ENCODE results near the gene MBNL2.

Gene MBNL2

DNA sequence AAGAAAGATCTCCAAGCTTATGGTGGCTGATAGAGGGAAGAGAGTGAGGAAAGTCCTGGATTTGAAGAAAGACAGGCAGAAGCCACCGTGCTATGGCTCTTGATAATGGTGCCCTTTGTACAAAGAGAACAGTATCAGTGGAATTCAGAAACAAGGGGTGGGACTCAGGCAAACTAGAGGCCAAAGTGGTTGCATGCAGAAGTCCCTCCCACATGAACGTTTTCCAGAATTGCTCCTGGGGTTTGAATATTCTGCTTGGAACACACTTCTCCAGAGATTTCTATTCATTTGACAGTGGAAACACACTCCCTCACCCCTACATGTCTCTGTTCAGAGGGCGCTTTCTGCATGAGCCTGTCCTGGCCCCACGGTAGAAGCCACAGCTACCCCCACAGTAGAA, 10.1 kb upstream of the MBNL2 start:
- no peak for DNase-seq

- no peak for DNase-seq
Observed at GRCh38 chr13:97212601-97213040, 9.5 kb upstream of the MBNL2 start.

DNA sequence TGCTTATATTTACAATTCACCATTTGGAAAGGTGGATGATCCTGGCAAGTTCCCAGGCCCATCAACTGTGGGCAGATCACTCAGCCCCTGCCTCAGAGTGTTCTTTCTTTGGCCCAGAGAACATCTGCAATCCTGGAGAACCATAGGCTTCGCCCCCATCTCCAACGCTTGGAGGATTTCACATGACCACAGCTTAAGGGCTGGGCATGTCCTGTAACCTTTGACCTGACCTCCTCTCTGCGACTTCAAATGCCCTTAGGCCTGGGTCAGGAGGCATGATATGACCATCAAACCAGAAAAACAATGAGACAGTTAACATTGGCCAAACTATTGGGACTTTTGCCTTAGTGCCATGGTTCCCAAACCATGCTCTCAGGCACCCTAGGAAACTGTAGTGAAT, 7.2 kb upstream of the MBNL2 start:
- no peak for DNase-seq

DNA sequence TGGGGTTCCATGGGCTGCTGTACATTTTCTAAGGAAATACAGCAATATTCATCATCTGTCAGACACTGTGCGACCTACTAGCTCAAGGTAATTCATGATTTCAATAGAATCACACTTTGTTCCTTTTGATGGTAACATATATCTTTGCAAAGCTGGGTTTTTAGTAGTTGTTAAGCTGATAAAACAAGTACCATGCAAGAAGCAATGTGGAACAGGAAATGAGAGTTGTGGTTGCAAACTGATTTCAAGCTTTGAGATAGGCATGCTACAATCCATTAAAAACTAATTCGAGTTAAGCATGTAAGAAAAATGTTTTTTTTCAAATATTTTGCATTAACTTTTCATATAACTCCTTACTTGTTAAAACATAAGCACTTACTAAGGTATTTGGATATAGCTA, 6.8 kb upstream of the MBNL2 start:
- no peak for DNase-seq

- DNase-seq, result no peak
Observed at GRCh38 chr13:97219226-97219625, 2.9 kb upstream of the MBNL2 start.

DNA sequence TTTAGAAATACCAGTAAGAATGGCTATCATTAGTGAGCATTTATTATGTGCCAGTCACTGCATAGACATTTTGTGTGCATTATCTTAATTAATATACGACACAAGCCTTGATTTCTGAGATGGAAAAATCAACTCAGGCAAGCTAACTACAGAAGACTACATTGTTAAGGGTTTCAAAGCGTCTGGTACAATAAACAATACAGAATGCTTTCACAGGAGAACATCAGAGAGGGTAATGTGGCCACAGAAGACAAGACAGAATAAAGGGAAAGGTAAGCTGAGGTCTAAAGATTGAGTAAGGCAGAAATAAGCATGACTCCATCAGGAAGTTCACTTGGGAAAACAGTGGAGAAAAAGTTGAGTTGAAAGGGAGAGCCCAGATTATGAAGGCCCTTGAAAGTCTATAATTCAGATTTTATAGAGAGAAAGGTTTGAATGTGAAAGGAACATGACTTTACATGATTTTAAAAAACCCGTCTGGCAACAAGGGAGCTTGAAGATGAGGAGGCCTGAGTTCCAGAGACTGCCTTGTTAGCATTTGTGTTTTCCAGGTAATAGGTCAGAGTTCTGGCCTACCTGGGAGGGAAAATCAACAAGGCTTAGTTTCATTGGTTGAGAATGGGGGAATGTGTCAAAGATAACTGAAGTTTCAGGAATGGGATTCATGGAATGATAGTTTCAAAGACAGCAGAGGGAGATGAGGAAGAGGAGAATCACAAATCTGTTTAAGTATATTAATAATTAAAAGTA, 1.8 kb upstream of the MBNL2 start:
- DNase-seq, result no peak

DNA sequence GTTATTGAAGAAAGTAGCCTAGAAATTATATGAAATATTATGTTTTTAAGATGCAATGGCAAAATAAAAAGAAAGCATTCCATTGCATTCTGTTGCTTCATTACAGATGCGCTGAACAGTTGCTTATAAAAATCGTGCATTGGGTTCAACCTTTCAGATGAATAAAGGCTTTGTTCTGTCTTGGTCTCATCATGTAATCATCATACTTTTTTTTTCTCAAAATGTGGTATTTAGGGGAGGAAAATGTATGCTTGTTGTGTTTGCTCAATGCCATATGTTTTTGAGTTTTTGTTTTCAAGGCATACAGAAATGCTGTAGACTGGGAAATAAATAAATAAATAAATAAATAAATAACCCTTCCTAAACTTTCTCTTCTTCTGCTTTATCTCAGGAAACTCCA, 1.1 kb upstream of the MBNL2 start:
- DNase-seq, result no peak

DNA sequence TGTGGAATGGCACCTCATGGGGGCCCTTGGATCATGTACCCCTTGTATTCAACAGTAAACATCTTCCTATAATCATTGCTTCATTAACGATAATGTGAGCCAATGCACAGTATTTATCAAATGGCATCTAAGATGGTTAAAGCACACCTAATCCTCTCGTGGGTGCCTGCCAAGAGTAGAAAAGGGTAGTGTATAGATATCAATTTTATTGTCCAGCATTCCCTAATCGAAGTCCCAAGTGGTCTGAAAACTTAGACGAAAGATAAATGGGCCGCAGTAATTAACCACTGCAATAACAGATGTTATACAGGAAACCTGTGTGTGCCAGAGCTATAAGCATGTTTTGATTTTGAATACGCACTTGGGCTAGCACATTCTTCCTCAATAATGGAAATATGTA, 667 bp upstream of the MBNL2 start:
- no peak for DNase-seq

DNA sequence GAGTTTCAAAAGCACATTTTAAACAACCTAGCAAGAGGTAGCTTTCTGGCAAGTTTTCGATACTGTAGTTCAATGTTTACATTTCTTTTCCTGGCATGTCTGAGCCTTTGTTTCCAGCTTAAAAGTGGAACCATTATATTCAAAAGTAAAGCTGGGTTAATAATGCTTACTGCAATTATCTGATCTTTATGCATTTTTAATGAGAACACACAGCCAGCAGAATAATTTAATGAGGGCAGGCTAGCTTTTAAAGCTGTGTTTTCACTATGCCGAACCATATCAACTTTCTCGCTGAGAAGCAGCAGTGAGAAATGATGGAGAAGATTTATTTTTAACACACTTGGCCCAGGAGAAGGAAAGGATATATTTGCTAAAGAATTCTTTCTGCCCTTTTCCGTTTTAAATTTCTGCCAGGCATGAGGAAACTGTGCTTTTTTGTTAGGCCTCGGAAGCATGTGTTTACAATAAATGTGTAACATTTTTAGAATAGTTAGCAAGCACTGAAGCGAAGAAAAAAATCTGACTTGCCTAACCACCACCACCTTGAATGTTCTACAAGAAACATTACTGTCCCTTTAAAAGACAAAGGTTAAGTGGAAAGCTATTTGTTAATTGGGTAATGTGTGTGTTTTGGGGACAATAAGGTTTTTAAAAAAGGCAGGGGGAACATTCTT, 1.0 kb downstream of the MBNL2 start:
- no peak for DNase-seq

- peak in 1 of 2 donors; percentile 8 for DNase-seq
Observed at GRCh38 chr13:97223711-97224541, 1.8 kb downstream of the MBNL2 start.

GRCh38 chr13:97224544-97225300, 2.6 kb downstream of the MBNL2 start:
- peak; percentile 8 to 31 for DNase-seq

GRCh38 chr13:97225533-97225932, 3.4 kb downstream of the MBNL2 start:
- DNase-seq, result no peak

DNA sequence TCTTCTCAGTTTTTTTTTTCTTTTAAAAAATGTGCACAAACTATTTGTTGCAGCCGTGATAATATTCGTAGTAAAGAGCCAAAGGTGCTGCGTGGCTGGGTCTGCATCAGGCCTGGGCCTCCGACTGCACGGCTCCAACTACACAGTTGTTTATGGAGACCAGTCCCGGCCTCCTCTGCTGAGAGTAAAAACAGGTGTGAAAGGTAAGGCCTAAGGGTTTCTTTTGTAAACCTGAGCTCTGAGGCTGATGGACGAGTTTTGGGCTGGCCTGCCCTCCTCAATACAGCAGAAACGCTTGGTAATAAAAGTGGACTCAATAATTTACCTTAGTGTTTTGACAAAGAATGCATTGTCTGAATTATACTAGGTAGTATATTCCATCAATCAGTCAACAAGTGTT, 3.9 kb downstream of the MBNL2 start:
- no peak for DNase-seq

DNA sequence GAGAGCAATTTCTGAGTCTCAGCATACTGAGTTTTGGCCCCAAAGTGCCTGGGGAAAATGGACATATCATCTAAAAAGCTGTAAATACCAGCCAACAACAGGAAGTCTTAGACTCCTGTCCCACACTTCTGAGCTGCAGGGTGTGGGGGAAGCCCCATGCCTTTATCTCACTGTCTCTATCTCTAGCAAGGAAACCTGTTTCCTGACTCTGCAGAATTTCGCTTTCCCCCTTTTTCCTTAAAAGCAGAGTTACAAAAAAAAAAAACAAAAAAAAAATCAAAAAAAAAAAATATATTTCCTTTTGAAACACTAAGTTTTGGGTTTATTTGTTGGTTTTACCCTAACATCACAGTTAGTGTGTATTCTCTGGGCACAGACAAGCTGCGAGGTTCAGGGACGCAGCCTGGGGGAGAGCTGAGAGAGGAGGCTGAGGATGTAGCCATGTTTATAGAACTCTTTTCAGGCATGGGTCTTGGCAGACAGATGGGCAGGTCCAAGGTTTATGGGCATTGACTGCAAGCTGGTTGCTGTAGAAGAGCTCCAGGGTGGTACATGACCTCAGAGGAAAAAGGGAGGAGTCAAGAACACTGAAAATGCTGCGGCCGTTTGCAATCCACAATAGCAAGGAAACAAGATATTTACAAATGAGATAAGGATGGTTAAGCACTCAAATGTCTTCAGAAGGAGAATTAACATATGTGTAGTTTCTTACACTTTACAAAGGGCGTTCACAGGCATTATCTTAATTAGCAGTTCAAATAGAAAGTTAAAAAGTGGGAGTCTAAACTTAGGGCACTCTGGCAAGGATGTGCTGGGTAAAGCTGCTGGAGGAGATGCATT, 4.9 kb downstream of the MBNL2 start:
- peak; percentile 43 to 45 for DNase-seq

DNA sequence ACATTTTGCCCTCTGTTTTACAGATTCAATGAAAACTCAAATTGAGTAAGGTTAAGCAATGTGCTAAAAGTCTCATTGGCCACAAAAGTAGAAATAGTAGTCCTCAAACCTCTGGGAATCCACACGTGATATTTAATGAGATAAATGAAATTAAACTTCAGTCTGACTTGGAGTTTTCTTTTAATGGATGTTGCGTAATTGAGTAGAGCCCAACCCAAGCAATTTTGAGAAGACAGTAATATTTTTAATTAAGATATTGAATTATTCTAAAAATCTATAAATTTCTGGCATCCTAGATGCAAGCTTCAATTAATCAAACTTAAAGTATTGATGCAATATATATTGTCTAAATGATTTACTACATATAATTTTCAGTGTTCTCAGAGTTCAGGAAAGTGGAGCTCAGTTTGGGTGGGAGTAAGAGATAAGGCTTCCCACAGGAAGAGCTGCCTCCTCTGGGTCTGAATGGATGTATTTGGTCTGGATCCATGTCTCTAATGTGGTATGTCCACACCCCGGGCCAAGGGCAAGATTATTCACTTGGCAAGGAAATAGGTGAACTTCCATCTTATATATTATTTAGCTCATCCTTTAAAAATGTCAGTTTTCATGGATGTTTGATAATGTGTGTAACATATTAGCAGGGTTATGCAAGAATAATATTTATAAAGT, 6.9 kb downstream of the MBNL2 start:
- no peak for DNase-seq

DNA sequence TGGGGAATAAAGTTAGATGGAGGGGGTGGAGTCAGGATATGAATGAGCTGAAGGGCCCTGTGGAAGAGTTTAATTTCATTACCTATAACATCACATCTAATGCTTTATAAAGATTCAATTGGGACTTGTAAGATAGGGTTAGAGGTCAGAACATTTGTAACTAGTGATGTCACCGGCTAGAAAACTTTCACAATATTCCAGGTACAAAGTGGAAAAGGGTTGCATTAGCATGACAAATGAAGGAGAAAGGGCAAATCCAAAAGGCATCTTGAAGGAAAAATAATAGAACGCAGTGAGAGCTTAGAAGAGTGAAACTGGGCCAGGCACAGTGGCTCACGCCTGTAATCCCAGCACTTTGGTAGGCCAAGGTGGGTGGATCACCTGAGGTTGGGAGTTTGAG, 7.6 kb downstream of the MBNL2 start:
- no peak for DNase-seq

DNA sequence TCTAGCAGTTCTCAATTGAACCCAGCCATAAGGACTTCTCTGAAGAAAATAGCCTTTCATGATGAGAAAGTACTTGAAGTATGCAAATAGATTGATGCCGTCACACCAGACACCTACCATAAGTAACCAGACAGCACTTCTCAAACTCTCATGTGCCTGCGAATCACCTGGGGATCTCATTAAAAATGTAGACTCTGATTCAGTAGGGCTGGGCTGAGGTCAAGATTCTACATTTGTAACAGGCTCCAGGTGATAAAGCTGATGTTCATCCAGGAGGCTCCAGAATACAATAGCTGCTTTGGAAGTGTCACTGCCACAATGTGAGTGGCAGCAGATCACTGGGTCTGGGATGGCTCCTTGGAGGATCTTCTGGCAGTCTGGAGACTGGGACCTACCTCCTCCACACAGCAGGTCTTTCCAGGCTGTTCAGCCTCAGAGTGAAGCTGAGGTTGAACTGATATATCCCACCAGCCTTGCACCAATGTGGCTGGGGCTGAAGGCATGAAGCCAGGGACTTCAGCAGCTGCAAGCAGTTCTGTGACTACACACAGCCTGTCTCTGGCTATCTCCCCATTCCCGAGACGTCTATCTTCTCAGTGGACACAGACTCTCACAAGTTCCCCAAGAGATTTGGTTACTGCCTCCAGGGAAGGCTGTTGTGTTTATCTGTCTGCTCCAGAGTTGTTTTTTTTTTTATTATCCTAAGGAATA, 9.1 kb downstream of the MBNL2 start:
- DNase-seq, result no peak

GRCh38 chr13:97231829-97232196, 9.7 kb downstream of the MBNL2 start:
- DNase-seq, result no peak

DNA sequence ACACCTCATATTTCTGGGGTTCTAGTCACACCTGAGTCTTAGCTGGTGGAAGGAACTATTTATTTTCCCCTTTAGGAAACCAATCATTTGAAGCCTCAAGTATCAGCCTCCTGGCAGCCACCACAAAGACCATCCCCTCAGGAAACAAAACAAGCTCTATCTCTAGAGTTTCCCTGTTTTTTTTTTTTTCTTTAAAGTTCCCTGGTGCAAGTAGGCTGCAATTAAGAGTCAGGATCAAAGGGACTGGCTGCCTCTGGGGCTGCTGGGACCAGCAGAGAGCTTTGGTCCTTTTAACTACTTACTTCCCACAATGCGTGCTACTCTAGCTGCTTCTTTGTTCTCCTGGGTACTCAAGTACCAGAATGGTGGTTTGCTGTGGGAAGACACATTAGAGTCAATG, 11.4 kb downstream of the MBNL2 start:
- no peak for DNase-seq

DNA sequence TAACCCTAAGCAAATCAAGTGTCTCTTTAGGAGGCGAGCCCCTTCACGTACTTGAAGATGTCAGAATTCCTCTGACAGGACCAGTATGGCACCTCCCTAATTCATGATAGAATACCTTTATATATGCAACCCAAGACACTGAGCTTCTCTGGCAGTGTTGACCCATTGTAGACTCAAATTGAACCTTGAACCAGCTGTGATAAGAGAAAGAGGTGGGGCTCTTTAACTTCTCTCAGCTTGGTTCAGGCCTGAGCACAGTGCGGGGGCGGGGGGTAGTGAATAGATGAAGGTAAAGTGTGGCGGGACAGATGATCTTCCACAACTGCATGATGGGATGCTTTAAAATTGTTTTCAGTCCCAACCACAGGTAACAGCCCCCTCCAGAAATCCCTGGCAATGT, 12.1 kb downstream of the MBNL2 start:
- no peak for DNase-seq

- no peak for DNase-seq
Observed at GRCh38 chr13:97234742-97235141, 12.6 kb downstream of the MBNL2 start.
